OCI-LY3 (cell line): ENCODE results near the gene MRPS35.

Experiments used
- H2AFZ ChIP-seq: fragments of 200-600, 300-600 bp; shearing (Covaris generic); 2 replicates; pipeline ENCODE4 v1.6.0; 2014; ENCODE audit warnings: antibody characterized with exemption, low read depth, low read length
- H3K27ac ChIP-seq: fragments of 200-600, 300-600 bp; sonication (generic); 2 replicates; pipeline ENCODE4 v1.5.1; 2014; ENCODE audit warnings: mild to moderate bottlenecking, low read length, moderate library complexity, mixed read lengths
- H3K27me3 ChIP-seq: fragments of 200-600, 300-600 bp; sonication (generic); 2 replicates; pipeline ENCODE4 v1.6.1; 2014; ENCODE audit warnings: low read depth, low read length, mixed read lengths
- H3K36me3 ChIP-seq: fragments of 200-600, 300-600 bp; sonication (generic); replicated peaks from 2 replicates; pipeline ENCODE3; 2014; ENCODE audit warnings: low read depth, low read length, mixed read lengths
- H3K4me1 ChIP-seq: fragments of 300-600, 200-600 bp; sonication (generic); 2 replicates; pipeline ENCODE4 v1.6.1; 2014; ENCODE audit warnings: low read length, mixed read lengths
- H3K4me2 ChIP-seq: fragments of 200-600, 300-600 bp; sonication (generic); 2 replicates; pipeline ENCODE4 v1.6.1; 2014; ENCODE audit warnings: low read length, mixed read lengths
- H3K4me3 ChIP-seq: fragments of 300-600, 200-600 bp; sonication (generic); 2 replicates; pipeline ENCODE4 v1.5.1; 2014; ENCODE audit warnings: antibody characterized with exemption, mild to moderate bottlenecking, low read length, moderate library complexity
- H3K79me2 ChIP-seq: fragments of 300-600, 200-600 bp; shearing (Covaris generic); 2 replicates; pipeline ENCODE4 v1.6.1; 2014; ENCODE audit warnings: mild to moderate bottlenecking, low read length, mixed read lengths
- H3K9ac ChIP-seq: fragments of 300-600, 200-600 bp; shearing (Covaris generic); 2 replicates; pipeline ENCODE4 v1.6.0; 2014; ENCODE audit warnings: mild to moderate bottlenecking, low read length, moderate library complexity
- H3K9me3 ChIP-seq: fragments of 200-600, 300-600 bp; shearing (Covaris generic); 2 replicates; pipeline ENCODE4 v1.6.1; 2014; ENCODE audit warnings: low read length, mixed read lengths; ENCODE audit not compliant: insufficient read depth
- H4K20me1 ChIP-seq: fragments of 200-600, 300-600 bp; sonication (generic); 2 replicates; pipeline ENCODE4 v1.6.1; 2016; ENCODE audit warnings: low read length, mixed read lengths; ENCODE audit not compliant: insufficient read depth
- EZH2phosphoT487 ChIP-seq: fragments of 200-600 bp; shearing (Covaris generic); IDR thresholded peaks from 2 replicates; pipeline ENCODE4 v1.6.1; 2018; ENCODE audit warnings: antibody characterized with exemption, mixed run types, low read depth
- TF ChIP-seq, protein P1 (sequence below): fragments of 200-600, 300-600 bp; sonication (generic); IDR thresholded peaks from 2 replicates; pipeline ENCODE4 v1.5.1; 2014; ENCODE audit warnings: antibody characterized with exemption, low read length, low read depth

MRPS35 gene

DNA sequence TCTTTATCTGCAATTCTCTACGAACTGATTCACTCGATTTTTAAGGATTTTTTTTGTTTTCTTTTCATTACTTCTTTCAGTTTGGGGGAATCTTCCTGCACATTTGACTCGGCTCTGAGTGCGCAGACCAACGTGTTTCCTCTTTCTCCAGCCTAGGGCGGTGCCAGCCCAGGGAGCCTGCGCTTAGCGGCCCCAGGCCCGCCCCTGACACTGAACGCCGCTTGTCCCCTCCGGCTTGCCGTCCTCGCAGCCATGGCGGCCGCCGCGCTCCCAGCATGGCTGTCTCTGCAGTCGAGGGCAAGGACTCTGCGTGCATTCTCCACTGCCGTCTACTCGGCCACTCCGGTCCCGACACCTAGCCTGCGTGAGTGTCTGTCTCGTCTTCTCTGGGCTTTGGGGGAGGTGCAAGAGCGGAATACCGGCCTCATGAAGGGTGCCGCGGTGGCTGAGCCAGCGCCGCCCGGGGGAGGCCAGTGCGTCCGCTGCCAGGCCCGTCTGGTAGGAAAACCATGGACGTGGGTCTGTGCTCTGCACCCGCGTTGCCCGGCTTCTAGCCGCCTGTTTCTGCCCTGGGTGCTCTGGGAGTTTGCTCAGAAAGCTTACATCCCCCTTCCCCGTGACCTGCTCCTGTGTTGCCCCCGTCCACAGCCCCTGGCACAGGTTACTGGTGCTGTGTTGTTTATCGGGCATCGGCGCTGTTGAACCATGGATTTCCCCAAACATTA lies at the start of gene MRPS35:
MRPS35 (plus strand) TSS at position 241 of the 725 bp plus-strand sequence; CDS start at position 253, 12 bp downstream.
- H3K79me2 ChIP-seq = peaks cover 50% of the 10 kb centered on the region
- peak within 1 kb of the TSS; percentile 88 for H2AFZ ChIP-seq
- H3K27ac ChIP-seq = peak within 1 kb of the TSS; percentile 50
- peaks cover 12% of the 10 kb centered on the region for H3K4me1 ChIP-seq
- peak within 1 kb of the TSS; percentile 80 for H3K4me2 ChIP-seq
- peak within 1 kb of the TSS; percentile 88 for H3K9ac ChIP-seq
- H4K20me1 ChIP-seq = peaks cover 11% of the 10 kb centered on the region
- H3K36me3 ChIP-seq = peaks cover 3% of the 10 kb centered on the region
- no peaks in the 10 kb centered on the region for H3K9me3 ChIP-seq
- H3K4me3 ChIP-seq = peak within 1 kb of the TSS; percentile 96
- H3K27me3 ChIP-seq = no peaks in the 10 kb centered on the region
- no peak for TF ChIP-seq EZH2phosphoT487
- TF ChIP-seq, protein P1, sequence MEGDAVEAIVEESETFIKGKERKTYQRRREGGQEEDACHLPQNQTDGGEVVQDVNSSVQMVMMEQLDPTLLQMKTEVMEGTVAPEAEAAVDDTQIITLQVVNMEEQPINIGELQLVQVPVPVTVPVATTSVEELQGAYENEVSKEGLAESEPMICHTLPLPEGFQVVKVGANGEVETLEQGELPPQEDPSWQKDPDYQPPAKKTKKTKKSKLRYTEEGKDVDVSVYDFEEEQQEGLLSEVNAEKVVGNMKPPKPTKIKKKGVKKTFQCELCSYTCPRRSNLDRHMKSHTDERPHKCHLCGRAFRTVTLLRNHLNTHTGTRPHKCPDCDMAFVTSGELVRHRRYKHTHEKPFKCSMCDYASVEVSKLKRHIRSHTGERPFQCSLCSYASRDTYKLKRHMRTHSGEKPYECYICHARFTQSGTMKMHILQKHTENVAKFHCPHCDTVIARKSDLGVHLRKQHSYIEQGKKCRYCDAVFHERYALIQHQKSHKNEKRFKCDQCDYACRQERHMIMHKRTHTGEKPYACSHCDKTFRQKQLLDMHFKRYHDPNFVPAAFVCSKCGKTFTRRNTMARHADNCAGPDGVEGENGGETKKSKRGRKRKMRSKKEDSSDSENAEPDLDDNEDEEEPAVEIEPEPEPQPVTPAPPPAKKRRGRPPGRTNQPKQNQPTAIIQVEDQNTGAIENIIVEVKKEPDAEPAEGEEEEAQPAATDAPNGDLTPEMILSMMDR = no peak

DNA sequence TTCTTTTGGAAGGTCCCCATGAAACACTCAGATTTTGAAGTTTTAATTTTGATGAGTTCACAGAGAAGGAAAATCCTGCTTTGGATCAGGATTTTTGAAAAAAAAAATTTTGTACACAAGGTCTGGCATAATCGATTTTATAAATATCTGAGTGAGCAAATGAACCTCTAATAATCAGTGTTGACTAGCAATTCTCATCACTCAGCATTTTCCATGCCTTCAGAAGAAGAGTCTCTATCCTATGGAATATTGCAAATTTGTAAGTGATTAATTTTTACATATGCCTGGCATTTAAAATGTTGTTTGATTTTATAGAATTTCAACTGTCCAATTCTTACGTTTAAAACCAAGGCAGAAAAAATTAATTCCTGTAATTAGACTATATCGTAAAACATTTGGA lies 44.9 kb upstream of the MRPS35 start:
- H3K27me3 ChIP-seq = no peaks in the 10 kb centered on the region

DNA sequence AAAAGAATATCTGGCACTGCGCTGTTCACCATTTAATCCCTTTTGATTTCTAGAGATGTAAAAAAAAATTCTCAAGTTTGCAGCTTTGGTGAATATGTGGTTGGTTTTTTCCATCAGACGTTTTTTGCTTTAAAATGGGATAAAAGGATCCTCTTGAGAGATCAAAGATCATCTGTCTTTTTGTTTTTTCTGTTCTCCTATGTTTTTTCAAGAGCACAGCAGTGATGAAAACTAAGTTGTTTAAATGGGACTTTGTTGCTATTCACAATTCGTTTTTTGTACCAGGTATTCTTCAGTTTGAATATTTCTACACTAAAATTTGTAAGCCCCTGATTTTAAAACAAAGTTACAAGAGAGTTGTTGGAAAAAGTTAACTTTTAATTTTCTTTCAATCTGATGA lies 44.1 kb upstream of the MRPS35 start:
- no peak overlapping the region for H3K27ac ChIP-seq
- no peak overlapping the region for H3K4me3 ChIP-seq
- H3K4me2 ChIP-seq = no peak overlapping the region
- H3K4me1 ChIP-seq = no peaks in the 10 kb centered on the region
- H3K9ac ChIP-seq = no peak overlapping the region
- H3K27me3 ChIP-seq = no peaks in the 10 kb centered on the region
- H3K79me2 ChIP-seq = no peaks in the 10 kb centered on the region
- no peaks in the 10 kb centered on the region for H3K36me3 ChIP-seq
- no peak for TF ChIP-seq EZH2phosphoT487
- TF ChIP-seq, protein P1 = no peak
- no peaks in the 10 kb centered on the region for H4K20me1 ChIP-seq
- no peak overlapping the region for H2AFZ ChIP-seq
- H3K9me3 ChIP-seq = no peaks in the 10 kb centered on the region

More for the DNA sequence above, 44.9 kb upstream of the MRPS35 start:
- no peaks in the 10 kb centered on the region for H3K36me3 ChIP-seq
- no peak overlapping the region for H2AFZ ChIP-seq
- no peak overlapping the region for H3K9ac ChIP-seq
- H3K4me3 ChIP-seq = no peak overlapping the region
- no peaks in the 10 kb centered on the region for H4K20me1 ChIP-seq
- TF ChIP-seq, protein P1 = no peak
- TF ChIP-seq EZH2phosphoT487 = no peak
- no peaks in the 10 kb centered on the region for H3K4me1 ChIP-seq
- H3K4me2 ChIP-seq = no peak overlapping the region
- no peaks in the 10 kb centered on the region for H3K79me2 ChIP-seq
- no peaks in the 10 kb centered on the region for H3K9me3 ChIP-seq
- H3K27ac ChIP-seq = no peak overlapping the region

DNA sequence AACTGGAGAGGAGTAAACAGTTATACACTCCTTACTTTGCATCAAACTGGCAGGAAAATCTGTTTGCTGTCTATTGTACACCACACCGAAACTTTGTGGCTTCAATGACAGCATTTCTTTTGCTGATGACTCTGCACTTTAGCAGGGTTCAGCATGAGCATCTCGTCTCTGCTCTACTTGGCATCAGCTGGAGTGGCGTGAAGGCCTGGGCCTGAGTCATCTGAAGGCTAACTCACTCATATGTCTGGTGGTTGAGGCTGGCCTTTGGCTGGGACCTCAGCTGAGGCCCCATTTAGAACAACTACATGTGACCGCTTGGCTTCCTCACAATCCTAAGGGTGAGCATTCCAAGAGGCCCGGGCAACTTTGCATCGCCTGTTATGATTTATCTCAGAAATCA lies 43.1 kb upstream of the MRPS35 start:
- no peak overlapping the region for H3K9ac ChIP-seq
- H3K4me1 ChIP-seq = no peaks in the 10 kb centered on the region
- H3K27me3 ChIP-seq = no peaks in the 10 kb centered on the region
- H3K27ac ChIP-seq = no peak overlapping the region
- no peaks in the 10 kb centered on the region for H3K36me3 ChIP-seq
- no peak overlapping the region for H3K4me2 ChIP-seq
- no peak overlapping the region for H3K4me3 ChIP-seq
- TF ChIP-seq, protein P1 = no peak
- TF ChIP-seq EZH2phosphoT487 = no peak
- no peak overlapping the region for H2AFZ ChIP-seq
- H4K20me1 ChIP-seq = no peaks in the 10 kb centered on the region
- H3K79me2 ChIP-seq = no peaks in the 10 kb centered on the region
- H3K9me3 ChIP-seq = no peaks in the 10 kb centered on the region
